NCI-H69 (cell line): Measurements from ENCODE around the gene NUDT8.
A peak's percentile ranks its signal among the peaks of the same experiment; 100 is the strongest.
"Not testable (repeated sequence)": the region's sequence is repeated elsewhere in the genome, so short reads cannot be mapped to it uniquely, and the experiment has no call there.

Source experiments
- DNase-seq: peaks from one replicate; lab custom pipeline; 2025; lab: John Stamatoyannopoulos, UW

NUDT8 gene

GRCh38 chr11:67628710-67629385 is 889 bp downstream of the NUDT8 start:
- no peak for DNase-seq

- DNase-seq = no peak
Measured at GRCh38 chr11:67627812-67628624, 1.7 kb downstream of the NUDT8 start.

GRCh38 chr11:67627441-67627811 is 2.3 kb downstream of the NUDT8 start:
- no peak for DNase-seq

GRCh38 chr11:67626970-67627369 is 2.8 kb downstream of the NUDT8 start:
- no peak for DNase-seq

GRCh38 chr11:67626131-67626833 is 3.5 kb downstream of the NUDT8 start:
- DNase-seq = not testable (repeated sequence)

- DNase-seq = not testable (repeated sequence)
Measured at GRCh38 chr11:67623795-67624194, 5.9 kb downstream of the NUDT8 start.

- DNase-seq = not testable (repeated sequence)
Measured at GRCh38 chr11:67622905-67623304, 6.8 kb downstream of the NUDT8 start.

GRCh38 chr11:67621928-67622327 is 7.8 kb downstream of the NUDT8 start:
- DNase-seq = not testable (repeated sequence)

GRCh38 chr11:67620621-67621020 is 9.1 kb downstream of the NUDT8 start:
- not testable (repeated sequence) for DNase-seq

- not testable (repeated sequence) for DNase-seq
Measured at GRCh38 chr11:67619683-67620618, 9.8 kb downstream of the NUDT8 start.

GRCh38 chr11:67618901-67619659 is 10.7 kb downstream of the NUDT8 start:
- DNase-seq = not testable (repeated sequence)

- no peak for DNase-seq
Measured at GRCh38 chr11:67617243-67617953, 12.3 kb downstream of the NUDT8 start.

- DNase-seq = no peak
Measured at GRCh38 chr11:67616431-67617242, 13.1 kb downstream of the NUDT8 start.

GRCh38 chr11:67615728-67616430 is 13.9 kb downstream of the NUDT8 start:
- DNase-seq = peak; percentile 41

- DNase-seq = peak; percentile 47
Measured at GRCh38 chr11:67614730-67615714, 14.7 kb downstream of the NUDT8 start.

GRCh38 chr11:67613960-67614715 is 15.6 kb downstream of the NUDT8 start:
- DNase-seq = peak; percentile 58
